PFSK-1 (cell line): ENCODE results near the gene FAM20C.

Experiments used
- FOXP2 ChIP-seq: optimal IDR thresholded peaks from 2 replicates; pipeline ENCODE3; 2011; ENCODE audit warnings: borderline replicate concordance, control low read depth, inconsistent platforms; ENCODE audit not compliant: insufficient read depth; ENCODE audit errors: extremely low read length, extremely low read depth
- POLR2AphosphoS5 ChIP-seq: IDR thresholded peaks from 2 replicates; pipeline ENCODE4 v1.6.1; 2012; ENCODE audit warnings: low read depth, mild to moderate bottlenecking, control low read depth, low read length, moderate library complexity
- SIN3A ChIP-seq: IDR thresholded peaks from 2 replicates; pipeline ENCODE4 v1.6.1; 2012; ENCODE audit warnings: mild to moderate bottlenecking, low read length, moderate library complexity, borderline replicate concordance; ENCODE audit not compliant: insufficient read depth
- TAF1 ChIP-seq: IDR thresholded peaks from 2 replicates; pipeline ENCODE4 v1.6.1; 2012; ENCODE audit warnings: low read length, control low read depth, borderline replicate concordance; ENCODE audit not compliant: insufficient read depth
- TF ChIP-seq, protein P1 (sequence below), 2 experiments: IDR thresholded peaks; 2 replicates each; pipeline versions ENCODE4 v1.6.1 to v1.8.0; 2011 to 2012; ENCODE audit warnings: low read depth in 2 of 2, low read length in 2 of 2, control low read depth in 1 of 2, inconsistent platforms in 1 of 2, mild to moderate bottlenecking in 1 of 2, moderate library complexity in 1 of 2; ENCODE audit not compliant: insufficient read depth in 1 of 2

Gene FAM20C

DNA sequence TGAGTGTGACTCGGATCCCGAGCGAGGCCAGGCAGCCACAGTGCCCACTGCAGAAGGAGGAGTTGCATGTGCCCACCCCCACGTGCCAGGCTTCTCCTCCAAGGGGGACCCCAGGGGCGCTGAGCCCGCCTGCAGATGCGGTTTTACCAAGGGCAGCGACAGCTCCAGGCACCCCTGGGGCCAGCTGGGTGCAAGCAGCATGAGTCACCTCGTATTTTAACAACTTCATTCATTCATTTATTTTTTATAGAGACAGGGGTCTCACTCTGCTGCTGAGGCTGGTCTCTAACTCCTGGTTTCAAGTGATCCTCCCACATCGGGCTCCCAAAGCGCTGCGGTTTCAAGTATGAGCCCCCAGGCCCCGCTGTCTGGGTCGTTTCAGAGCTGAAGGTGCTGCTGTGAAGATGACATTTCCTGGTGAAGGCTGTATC lies 96.3 kb downstream of the FAM20C start:
- TF ChIP-seq FOXP2: no peak
- no peak for TF ChIP-seq POLR2AphosphoS5
- TF ChIP-seq, protein P1, sequence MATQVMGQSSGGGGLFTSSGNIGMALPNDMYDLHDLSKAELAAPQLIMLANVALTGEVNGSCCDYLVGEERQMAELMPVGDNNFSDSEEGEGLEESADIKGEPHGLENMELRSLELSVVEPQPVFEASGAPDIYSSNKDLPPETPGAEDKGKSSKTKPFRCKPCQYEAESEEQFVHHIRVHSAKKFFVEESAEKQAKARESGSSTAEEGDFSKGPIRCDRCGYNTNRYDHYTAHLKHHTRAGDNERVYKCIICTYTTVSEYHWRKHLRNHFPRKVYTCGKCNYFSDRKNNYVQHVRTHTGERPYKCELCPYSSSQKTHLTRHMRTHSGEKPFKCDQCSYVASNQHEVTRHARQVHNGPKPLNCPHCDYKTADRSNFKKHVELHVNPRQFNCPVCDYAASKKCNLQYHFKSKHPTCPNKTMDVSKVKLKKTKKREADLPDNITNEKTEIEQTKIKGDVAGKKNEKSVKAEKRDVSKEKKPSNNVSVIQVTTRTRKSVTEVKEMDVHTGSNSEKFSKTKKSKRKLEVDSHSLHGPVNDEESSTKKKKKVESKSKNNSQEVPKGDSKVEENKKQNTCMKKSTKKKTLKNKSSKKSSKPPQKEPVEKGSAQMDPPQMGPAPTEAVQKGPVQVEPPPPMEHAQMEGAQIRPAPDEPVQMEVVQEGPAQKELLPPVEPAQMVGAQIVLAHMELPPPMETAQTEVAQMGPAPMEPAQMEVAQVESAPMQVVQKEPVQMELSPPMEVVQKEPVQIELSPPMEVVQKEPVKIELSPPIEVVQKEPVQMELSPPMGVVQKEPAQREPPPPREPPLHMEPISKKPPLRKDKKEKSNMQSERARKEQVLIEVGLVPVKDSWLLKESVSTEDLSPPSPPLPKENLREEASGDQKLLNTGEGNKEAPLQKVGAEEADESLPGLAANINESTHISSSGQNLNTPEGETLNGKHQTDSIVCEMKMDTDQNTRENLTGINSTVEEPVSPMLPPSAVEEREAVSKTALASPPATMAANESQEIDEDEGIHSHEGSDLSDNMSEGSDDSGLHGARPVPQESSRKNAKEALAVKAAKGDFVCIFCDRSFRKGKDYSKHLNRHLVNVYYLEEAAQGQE (IDR thresholded peaks at IDR 0.05; ENCODE audit: insufficient read depth in 1 of 2, low read depth in 2 of 2, low read length in 2 of 2): no peak
- no peak for TF ChIP-seq SIN3A
- TF ChIP-seq TAF1: no peak

DNA sequence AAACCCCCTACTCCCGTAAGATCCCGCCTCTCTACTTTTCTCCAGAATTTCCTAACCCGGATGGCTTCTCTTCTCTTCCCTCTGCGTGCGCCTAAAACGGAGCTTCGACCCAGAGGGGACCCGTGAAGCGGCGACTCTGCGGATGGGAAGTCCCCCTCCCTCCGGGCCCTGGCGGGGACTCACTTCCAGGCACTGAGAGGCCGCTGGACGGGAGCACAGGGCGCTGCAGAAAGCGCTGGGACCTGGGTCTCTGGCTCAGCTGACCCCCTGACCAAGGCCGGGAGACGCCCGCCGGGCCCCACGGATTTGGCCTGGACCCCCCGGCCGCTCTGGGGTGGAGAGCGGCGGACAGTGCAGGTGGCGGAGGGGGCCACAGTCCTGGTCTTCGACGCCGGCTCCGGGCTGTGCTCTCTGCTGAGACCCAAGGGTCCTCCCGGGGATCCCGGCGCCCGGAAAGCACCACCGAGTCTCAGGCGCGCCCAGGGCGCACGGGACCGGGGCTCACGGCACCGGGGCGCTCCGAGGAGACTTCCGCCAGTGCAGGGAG lies 96.9 kb downstream of the FAM20C start:
- TF ChIP-seq SIN3A: no peak
- no peak for TF ChIP-seq FOXP2
- TF ChIP-seq TAF1: no peak
- TF ChIP-seq, protein P1 (IDR thresholded peaks at IDR 0.05; ENCODE audit: insufficient read depth in 1 of 2, low read depth in 2 of 2, low read length in 2 of 2): no peak
- no peak for TF ChIP-seq POLR2AphosphoS5

DNA sequence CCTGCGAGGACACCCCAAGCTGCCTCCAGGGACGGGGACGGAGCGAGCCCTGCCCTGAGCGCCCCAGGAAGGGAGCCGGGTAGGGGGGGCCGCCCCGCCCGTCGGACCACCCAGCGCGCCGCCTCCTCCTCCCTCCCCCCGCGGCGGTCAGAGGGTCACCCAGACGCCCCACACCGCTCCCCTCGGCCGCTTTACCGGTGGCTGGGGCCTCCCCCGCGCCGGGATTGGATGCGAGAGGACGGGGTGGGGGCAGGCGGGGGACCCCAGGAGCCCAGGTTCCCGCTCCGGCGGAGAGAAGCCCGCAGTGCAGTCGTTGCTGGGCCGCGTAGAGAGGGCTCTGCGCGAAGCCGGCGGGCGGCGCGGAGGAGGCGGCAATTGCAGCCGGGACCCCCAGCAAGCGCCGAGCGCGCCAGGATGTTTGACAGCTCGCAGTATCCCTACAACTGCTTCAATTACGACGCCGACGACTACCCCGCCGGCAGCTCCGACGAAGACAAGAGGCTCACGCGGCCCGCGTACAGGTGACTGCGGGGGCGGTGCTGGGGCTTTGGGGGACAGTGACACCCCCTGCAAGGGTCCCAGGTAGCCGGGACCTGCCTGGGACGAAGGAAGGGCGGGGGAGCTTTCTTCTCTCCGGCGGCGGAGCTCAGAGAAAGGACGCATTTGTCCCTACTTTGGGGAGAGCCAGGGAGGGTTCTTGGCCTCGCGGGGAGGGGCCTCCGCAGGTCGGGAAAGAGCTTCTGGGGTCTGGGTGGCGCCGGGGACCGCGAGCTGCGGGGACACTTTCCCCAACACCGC lies 97.6 kb downstream of the FAM20C start, which contains the start of gene FOXL3:
FOXL3 (plus strand) TSS at position 415 of the 798 bp plus-strand sequence; CDS start at position 415, 0 bp downstream.
- TF ChIP-seq FOXP2: no peak

DNA sequence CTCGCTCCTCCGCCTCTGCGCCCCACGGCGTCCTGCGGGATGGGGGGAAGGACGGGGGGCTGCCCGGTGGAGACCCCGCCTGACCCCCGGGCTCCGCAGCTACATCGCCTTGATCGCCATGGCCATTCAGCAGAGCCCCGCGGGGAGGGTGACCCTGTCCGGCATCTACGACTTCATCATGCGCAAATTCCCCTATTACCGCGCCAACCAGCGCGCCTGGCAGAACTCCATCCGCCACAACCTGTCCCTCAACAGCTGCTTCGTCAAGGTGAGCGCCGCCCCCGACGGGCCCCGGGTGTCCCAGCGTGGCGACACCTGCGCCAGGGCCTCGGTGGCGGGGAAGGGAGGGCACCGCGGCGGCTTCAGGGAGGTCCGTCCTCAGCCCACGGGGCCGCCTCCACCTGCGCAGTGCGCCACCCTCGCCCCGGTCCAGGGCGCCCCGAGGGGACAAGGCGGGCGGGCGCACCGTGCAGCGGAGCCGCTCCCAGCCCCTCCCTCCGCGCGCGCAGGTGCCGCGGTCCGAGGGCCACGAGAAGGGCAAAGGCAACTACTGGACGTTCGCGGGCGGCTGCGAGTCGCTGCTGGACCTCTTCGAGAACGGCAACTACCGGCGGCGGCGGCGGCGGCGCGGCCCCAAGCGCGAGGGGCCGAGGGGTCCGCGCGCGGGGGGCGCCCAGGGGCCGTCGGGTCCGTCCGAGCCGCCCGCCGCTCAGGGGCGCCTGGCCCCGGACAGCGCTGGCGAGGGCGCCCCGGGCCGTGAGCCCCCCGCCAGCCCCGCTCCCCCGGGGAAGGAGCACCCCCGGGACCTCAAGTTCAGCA lies 98.4 kb downstream of the FAM20C start:
- TF ChIP-seq SIN3A (no peak), TAF1 (no peak), FOXP2 (no peak), POLR2AphosphoS5 (no peak)
- TF ChIP-seq, protein P1 (IDR thresholded peaks at IDR 0.05; ENCODE audit: insufficient read depth in 1 of 2, low read depth in 2 of 2, low read length in 2 of 2): no peak

DNA sequence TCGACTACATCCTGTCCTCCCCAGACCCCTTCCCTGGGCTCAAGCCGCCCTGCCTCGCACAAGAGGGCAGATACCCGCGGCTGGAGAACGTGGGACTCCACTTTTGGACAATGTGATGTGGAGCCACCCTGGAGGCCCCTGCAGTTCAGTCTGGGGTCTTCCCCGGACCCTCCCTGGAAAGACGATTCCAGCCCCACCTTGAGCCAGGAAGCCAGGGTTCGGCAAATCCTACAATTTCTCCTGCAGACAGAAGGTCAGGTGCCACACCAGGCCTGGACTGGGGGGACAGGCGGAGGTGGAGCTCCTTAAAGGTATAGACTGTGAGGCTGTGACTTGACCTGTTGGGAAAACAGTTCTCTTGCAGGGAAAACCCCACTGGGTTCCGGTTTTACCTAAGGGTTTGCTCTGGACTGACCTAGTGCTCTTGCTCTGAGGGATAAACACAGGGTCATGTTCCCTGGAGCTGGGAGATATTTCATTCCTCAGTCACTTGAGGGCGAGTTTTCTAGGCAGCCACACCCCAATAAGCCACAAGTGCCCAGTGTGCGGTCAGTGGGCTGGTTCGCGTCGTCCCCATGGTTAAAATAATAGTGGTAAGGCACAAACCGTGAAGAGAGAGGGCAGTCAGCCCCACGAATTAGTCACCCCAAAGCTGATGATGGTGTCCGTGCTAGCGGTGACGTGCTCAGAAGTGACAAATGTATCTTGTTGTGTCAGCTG lies 99.2 kb downstream of the FAM20C start:
- TF ChIP-seq SIN3A (no peak), POLR2AphosphoS5 (no peak), TAF1 (no peak), FOXP2 (no peak)
- TF ChIP-seq, protein P1 (IDR thresholded peaks at IDR 0.05; ENCODE audit: insufficient read depth in 1 of 2, low read depth in 2 of 2, low read length in 2 of 2): no peak
